HepG2 (cell line): ENCODE data around the gene CUL7. TPM values are rescaled to one million over a fixed set of nuclear protein-coding genes. Genes with fewer than 3 reads are reported as not detected.

Experiments used
- ADNP ChIP-seq: sonication (generic); formaldehyde crosslinking; IDR thresholded peaks from 2 replicates; pipeline ENCODE4 v1.4.0; 2020; ENCODE audit warnings: missing genetic modification reagents
- EED ChIP-seq: sonication (generic); formaldehyde crosslinking; IDR thresholded peaks from 2 replicates; pipeline ENCODE4 v1.5.0; 2020; ENCODE audit warnings: mild to moderate bottlenecking, missing genetic modification reagents
- ELF3 ChIP-seq: IDR thresholded peaks from 2 replicates; pipeline ENCODE4 v1.6.1; 2016; ENCODE audit warnings: missing genetic modification reagents, missing compliant biosample characterization
- FOXK1 ChIP-seq: sonication (generic); formaldehyde crosslinking; IDR thresholded peaks from 2 replicates; pipeline ENCODE4 v1.4.0; 2020; ENCODE audit warnings: low read depth, missing genetic modification reagents, borderline replicate concordance
- HDAC6 ChIP-seq: fragments of 200-600 bp; sonication (generic); IDR thresholded peaks from 2 replicates; pipeline ENCODE4 v1.7.0; 2017; ENCODE audit warnings: mild to moderate bottlenecking, antibody characterized with exemption, low read length, low read depth
- HMGXB3 ChIP-seq: sonication (generic); formaldehyde crosslinking; IDR thresholded peaks from 2 replicates; pipeline ENCODE4 v1.4.0; 2020; ENCODE audit warnings: missing genetic modification reagents, borderline replicate concordance
- KLF13 ChIP-seq: sonication (generic); formaldehyde crosslinking; IDR thresholded peaks from 2 replicates; pipeline ENCODE4 v1.4.0; 2020; ENCODE audit warnings: mild to moderate bottlenecking, missing genetic modification reagents
- PRDM15 ChIP-seq: sonication (generic); formaldehyde crosslinking; IDR thresholded peaks from 2 replicates; pipeline ENCODE4 v1.4.0; 2020; ENCODE audit warnings: missing genetic modification reagents
- RBAK ChIP-seq: sonication (generic); formaldehyde crosslinking; IDR thresholded peaks from 2 replicates; pipeline ENCODE4 v1.5.1; 2020; ENCODE audit warnings: mild to moderate bottlenecking, missing genetic modification reagents
- TBX2 ChIP-seq: sonication (generic); formaldehyde crosslinking; IDR thresholded peaks from 2 replicates; pipeline ENCODE4 v1.5.0; 2020; ENCODE audit warnings: missing genetic modification reagents, mild to moderate bottlenecking, borderline replicate concordance
- U2AF1 ChIP-seq: fragments of 200-400 bp; formaldehyde crosslinking; optimal IDR thresholded peaks from 2 replicates; pipeline ENCODE3; 2017; ENCODE audit warnings: mild to moderate bottlenecking, low read depth, low read length
- ZNF598 ChIP-seq: sonication (generic); formaldehyde crosslinking; IDR thresholded peaks from 2 replicates; pipeline ENCODE4 v1.5.1; 2020; ENCODE audit warnings: mild to moderate bottlenecking, missing genetic modification reagents, borderline replicate concordance
- ZNF639 ChIP-seq: conservative IDR thresholded peaks from 2 replicates; pipeline ENCODE4 v1.6.1; 2018; ENCODE audit warnings: missing genetic modification reagents
- ZNF644 ChIP-seq: IDR thresholded peaks from 2 replicates; pipeline ENCODE4 v1.6.1; 2016; ENCODE audit warnings: low read depth
- ZNF75D ChIP-seq: sonication (generic); formaldehyde crosslinking; IDR thresholded peaks from 2 replicates; pipeline ENCODE4 v1.8.1; 2023; ENCODE audit warnings: missing genetic modification reagents, mild to moderate bottlenecking, borderline replicate concordance
- polyA plus RNA-seq, 8 experiments: library from polyadenylated mRNA; depleted of rRNA in 3 of 8; stranded (reverse) in 7 of 8; unstranded in 1 of 8; fragments of >200 nt; fragmentation: Illumina TruSeq in 4 of 8; extraction: Trizol in 4 of 8; gene quantifications; 2 replicates each; pipeline versions ENCODE4 v1.2.1 to v1.2.3, GENCODE V29; 2011 to 2016; ENCODE audit warnings: low read depth in 4 of 8, missing spikeins in 1 of 8, mixed read lengths in 1 of 8; ENCODE audit not compliant: insufficient read depth in 1 of 8
- total RNA-seq, 5 experiments: library from RNA; depleted of rRNA; stranded (reverse); fragments of >200 nt; fragmentation: Illumina TruSeq; extraction: Trizol; gene quantifications; 2 replicates each; pipeline ENCODE4 v1.2.3, GENCODE V29; 2016; ENCODE audit warnings: low read depth in 1 of 5

The CUL7 gene
- total and polyA plus RNA-seq, 2 of the 13 experiments (the other 11 are each of a cell fraction or from before 2014, with no cell fraction given): 32.0 to 60.7 TPM

- TF ChIP-seq PRDM15 (CRISPR knock-in tag): no peak
- TF ChIP-seq ZNF75D (CRISPR knock-in tag): no peak
- TF ChIP-seq HMGXB3 (CRISPR knock-in tag): peak; percentile 97
- TF ChIP-seq ZNF639 (CRISPR knock-in tag): 0 out of 2 replicates have a peak, but pooled peaks have one; percentile 23
- no peak for TF ChIP-seq FOXK1
- TF ChIP-seq ELF3 (CRISPR knock-in tag): peak; percentile 47; the same call in 1 of the 2 replicates
- peak; percentile 49; the same call in 1 of the 2 replicates for TF ChIP-seq TBX2 (CRISPR knock-in tag)
- TF ChIP-seq RBAK (CRISPR knock-in tag): no peak
- no peak for TF ChIP-seq ZNF598 (CRISPR knock-in tag)
- TF ChIP-seq U2AF1: no peak
- no peak for TF ChIP-seq ZNF644 (CRISPR knock-in tag)
- TF ChIP-seq HDAC6: no peak
- TF ChIP-seq EED: no peak
- TF ChIP-seq ADNP: no peak
- TF ChIP-seq KLF13 (CRISPR knock-in tag): no peak
Observed at GRCh38 chr6:43093436-43094289, 40.0 kb upstream of the CUL7 start (continued).
